ENCODE data around the gene FANCL. TPM values are rescaled to one million over a fixed set of nuclear protein-coding genes. Genes with fewer than 3 reads are reported as not detected.
A peak's percentile ranks its signal among the peaks of the same experiment; 100 is the strongest.
"Not testable (repeated sequence)": the region's sequence is repeated elsewhere in the genome, so short reads cannot be mapped to it uniquely, and the experiment has no call there.

FANCL gene
- total and polyA plus RNA-seq, 11 donors, result 6.3 to 17.5 (median 9.8) TPM

DNA sequence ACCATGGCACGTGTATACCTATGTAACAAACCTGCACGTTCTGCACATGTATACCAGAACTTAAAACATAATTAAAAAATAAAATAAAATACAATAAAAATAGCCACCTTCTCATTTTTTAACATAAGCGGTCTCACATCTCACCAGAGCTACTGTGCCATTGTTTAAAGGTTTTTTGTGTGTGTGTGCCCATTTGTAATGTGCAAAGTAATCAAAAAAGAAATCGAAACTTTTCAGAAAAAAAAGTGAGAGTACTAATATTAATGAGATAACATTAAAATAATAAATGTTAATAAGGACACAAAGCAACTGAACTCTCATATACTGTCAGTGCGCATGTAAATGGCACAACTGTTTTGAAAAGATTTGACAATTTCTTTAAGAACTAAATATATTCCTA, 60.5 kb downstream of the FANCL start:
- 96 to 99% (median 97%) methylated on average over 5 of the region's 5 CpGs for WGBS, 4 donors
- TF ChIP-seq POLR2A (IDR thresholded peaks at IDR 0.05), result no peak
- TF ChIP-seq CTCF (IDR thresholded peaks at IDR 0.05), result no peak
- no peaks in the 10 kb centered on the region for H3K4me1 ChIP-seq
- H3K4me3 ChIP-seq, result no peak overlapping the region
- intact Hi-C loops (cut with DNase I), result no loop called here
- DNase-seq (no peak), ATAC-seq (no peak)
- H3K27me3 ChIP-seq, result no peaks in the 10 kb centered on the region
- H3K36me3 ChIP-seq, result peaks cover 0 to 11% (median 0%) of the 10 kb centered on the region in 9 donors
- H3K27ac ChIP-seq, result no peak overlapping the region
- peaks cover 0 to 14% (median 0%) of the 10 kb centered on the region in 12 donors for H3K9me3 ChIP-seq

DNA sequence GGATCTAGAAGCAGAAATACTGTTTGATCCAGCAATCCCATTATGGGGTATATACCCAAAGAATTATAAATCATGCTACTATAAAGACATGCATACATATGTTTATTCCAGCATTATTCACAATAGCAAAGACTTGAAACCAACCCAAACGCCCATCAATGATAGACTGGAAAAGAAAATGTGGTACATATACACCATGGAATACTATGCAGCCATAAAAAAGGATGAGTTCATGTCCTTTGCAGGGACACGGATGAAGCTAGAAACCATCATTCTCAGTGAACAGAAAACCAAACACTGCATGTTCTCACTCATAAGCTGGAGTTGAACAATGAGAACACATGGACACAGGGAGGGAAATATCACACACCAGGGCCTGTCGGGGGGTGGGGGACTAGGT, 61.0 kb downstream of the FANCL start:
- Histone ChIP-seq H3K36me3 (peaks cover 0 to 11% (median 0%) of the 10 kb centered on the region in 9 donors), H3K9me3 (peaks cover 0 to 14% (median 0%) of the 10 kb centered on the region in 12 donors)
- DNase-seq; intact Hi-C loops (cut with DNase I); H3K27me3 ChIP-seq; H3K4me1 ChIP-seq; ATAC-seq; H3K27ac ChIP-seq; H3K4me3 ChIP-seq: not testable (repeated sequence)
- WGBS, 4 donors, result 97 to 99% (median 97%) methylated on average over 3 of the region's 3 CpGs

DNA sequence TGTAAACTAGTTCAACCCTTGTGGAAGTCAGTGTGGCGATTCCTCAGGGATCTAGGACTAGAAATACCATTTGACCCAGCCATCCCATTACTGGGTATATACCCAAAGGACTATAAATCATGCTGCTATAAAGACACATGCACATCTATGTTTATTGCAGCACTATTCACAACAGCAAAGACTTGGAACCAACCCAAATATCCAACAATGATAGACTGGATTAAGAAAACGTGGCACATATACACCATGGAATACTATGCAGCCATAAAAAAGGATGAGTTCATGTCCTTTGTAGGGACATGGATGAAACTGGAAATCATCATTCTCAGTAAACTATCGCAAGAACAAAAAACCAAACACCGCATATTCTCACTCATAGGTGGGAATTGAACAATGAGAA, 63.9 kb downstream of the FANCL start:
- H3K9me3 ChIP-seq, result peaks cover 0 to 14% (median 0%) of the 10 kb centered on the region in 12 donors
- H3K27ac ChIP-seq; DNase-seq; intact Hi-C loops (cut with DNase I); H3K27me3 ChIP-seq; ATAC-seq; H3K4me3 ChIP-seq; H3K4me1 ChIP-seq: not testable (repeated sequence)
- peaks cover 0 to 11% (median 0%) of the 10 kb centered on the region in 9 donors for H3K36me3 ChIP-seq
- 87 to 96% (median 93%) methylated on average over 2 of the region's 4 CpGs for WGBS, 4 donors

GRCh38 chr2:58171831-58172230, 69.3 kb downstream of the FANCL start:
- intact Hi-C loops (cut with DNase I); H3K4me3 ChIP-seq; H3K27ac ChIP-seq; H3K4me1 ChIP-seq; ATAC-seq; H3K27me3 ChIP-seq: not testable (repeated sequence)
- H3K36me3 ChIP-seq, result peaks cover 0 to 11% (median 0%) of the 10 kb centered on the region in 9 donors
- 94 to 98% (median 95%) methylated on average over 16 of the region's 16 CpGs for WGBS, 4 donors
- peaks cover 0 to 30% (median 0%) of the 10 kb centered on the region in 12 donors for H3K9me3 ChIP-seq
- DNase-seq, result peak in 1 of 5 donors; percentile 35

DNA sequence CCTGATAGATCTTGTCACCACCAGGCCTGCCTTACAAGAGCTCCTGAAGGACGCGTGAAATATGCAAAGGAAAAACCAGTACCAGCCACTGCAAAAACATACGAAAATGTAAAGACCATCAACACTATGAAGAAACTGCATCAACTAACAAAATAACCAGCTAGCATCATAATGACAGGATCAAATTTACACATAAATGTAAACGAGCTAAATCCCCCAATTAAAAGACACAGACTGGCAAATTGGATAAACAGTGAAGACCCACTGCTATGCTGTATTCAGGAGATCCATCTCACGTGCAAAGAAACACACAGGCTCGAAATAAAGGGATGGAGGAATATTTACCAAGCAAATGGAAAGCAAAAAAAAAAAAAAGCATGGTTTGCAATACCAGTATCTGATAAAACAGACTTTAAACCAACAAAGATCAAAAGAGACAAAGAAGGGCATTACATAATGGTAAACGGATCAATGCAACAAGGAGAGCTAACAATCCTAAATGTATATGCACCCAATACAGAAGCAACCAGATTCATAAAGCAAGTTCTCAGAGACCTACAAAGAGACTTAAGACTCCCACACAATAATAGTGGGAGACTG, 70.7 kb downstream of the FANCL start:
- intact Hi-C loops (cut with DNase I); H3K27ac ChIP-seq; H3K4me3 ChIP-seq; H3K27me3 ChIP-seq; ATAC-seq; H3K4me1 ChIP-seq; DNase-seq: not testable (repeated sequence)
- 94 to 98% (median 96%) methylated on average over 7 of the region's 7 CpGs for WGBS, 4 donors
- peaks cover 0 to 25% (median 0%) of the 10 kb centered on the region in 12 donors for H3K9me3 ChIP-seq
- H3K36me3 ChIP-seq, result peaks cover 0 to 11% (median 0%) of the 10 kb centered on the region in 9 donors

DNA sequence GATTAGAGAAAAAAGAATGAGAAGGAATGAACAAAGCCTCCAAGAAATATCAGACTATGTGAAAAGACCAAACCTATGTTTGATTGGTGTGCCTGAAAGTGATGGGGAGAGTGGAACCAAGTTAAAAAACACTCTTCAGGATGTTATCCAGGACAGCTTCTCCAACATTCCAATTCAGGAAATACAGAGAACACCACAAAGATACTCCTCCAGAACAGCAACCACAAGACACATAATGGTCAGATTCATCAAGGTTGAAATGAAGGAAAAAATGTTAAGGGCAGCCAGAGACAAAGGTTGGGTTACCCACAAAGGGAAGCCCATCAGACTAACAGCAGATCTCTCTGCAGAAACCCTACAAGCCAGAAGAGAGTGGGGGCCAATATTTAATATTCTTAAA, 71.3 kb downstream of the FANCL start:
- H3K4me1 ChIP-seq; DNase-seq; intact Hi-C loops (cut with DNase I); ATAC-seq; H3K27me3 ChIP-seq; H3K27ac ChIP-seq; H3K4me3 ChIP-seq: not testable (repeated sequence)
- H3K36me3 ChIP-seq, result peaks cover 0 to 11% (median 0%) of the 10 kb centered on the region in 9 donors
- H3K9me3 ChIP-seq, result peaks cover 0 to 25% (median 0%) of the 10 kb centered on the region in 12 donors

DNA sequence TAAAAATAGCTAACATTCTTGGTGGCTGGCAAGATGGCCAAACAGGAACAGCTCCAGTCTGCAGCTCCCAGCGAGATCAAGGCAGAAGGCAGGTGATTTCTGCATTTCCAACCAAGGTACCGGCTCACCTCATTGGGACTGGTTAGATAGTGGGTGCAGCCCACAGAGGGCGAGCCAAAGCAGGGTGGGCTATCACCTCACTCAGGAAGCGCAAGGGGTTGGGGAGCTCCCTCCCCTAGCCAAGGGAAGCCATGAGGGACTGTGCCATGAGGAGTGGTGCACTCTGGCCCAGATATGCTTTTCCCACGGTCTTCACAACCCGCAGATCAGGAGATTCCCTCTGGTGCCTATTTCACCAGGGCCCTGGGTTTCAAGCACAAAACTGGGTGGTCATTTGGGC, 73.0 kb downstream of the FANCL start:
- ATAC-seq; H3K4me3 ChIP-seq; H3K4me1 ChIP-seq; DNase-seq; H3K27me3 ChIP-seq; intact Hi-C loops (cut with DNase I); H3K27ac ChIP-seq: not testable (repeated sequence)
- WGBS, 4 donors, result 94 to 98% (median 96%) methylated on average over 6 of the region's 6 CpGs
- Histone ChIP-seq H3K9me3 (peaks cover 0 to 25% (median 0%) of the 10 kb centered on the region in 12 donors), H3K36me3 (peaks cover 0 to 13% (median 0%) of the 10 kb centered on the region in 9 donors)

Data from heart left ventricle (tissue), 16 donors.